Neuronal stem cell (in vitro differentiated cells): ENCODE results near the gene CCR6.

Experiments
- DNase-seq: peaks from one replicate; pipeline ENCODE4 v3.0.0-alpha.2; 2013; ENCODE audit warnings: low spot score
- H2AFZ ChIP-seq: one replicate; pipeline ENCODE4 v1.6.1; 2013; ENCODE audit warnings: mild to moderate bottlenecking, low read length, inconsistent platforms
- H2AK5ac ChIP-seq: 2 replicates; pipeline ENCODE4 v1.6.1; 2013; ENCODE audit warnings: low read depth, mild to moderate bottlenecking, inconsistent platforms, low read length, moderate library complexity, mixed read lengths
- H2BK120ac ChIP-seq: 2 replicates; pipeline ENCODE4 v1.6.1; 2013; ENCODE audit warnings: low read depth, mild to moderate bottlenecking, inconsistent platforms, low read length, moderate library complexity, mixed read lengths
- H2BK12ac ChIP-seq: one replicate; pipeline ENCODE4 v1.6.1; 2013; ENCODE audit warnings: low read length, inconsistent platforms
- H2BK15ac ChIP-seq: 2 replicates; pipeline ENCODE4 v1.6.1; 2013; ENCODE audit warnings: mild to moderate bottlenecking, low read length, inconsistent platforms, mixed read lengths
- H2BK5ac ChIP-seq: one replicate; pipeline ENCODE4 v1.6.1; 2013; ENCODE audit warnings: inconsistent platforms, mild to moderate bottlenecking, low read length, moderate library complexity
- H3K14ac ChIP-seq: one replicate; pipeline ENCODE4 v1.6.1; 2013; ENCODE audit warnings: low read length, inconsistent platforms
- H3K18ac ChIP-seq: 2 replicates; pipeline ENCODE4 v1.6.1; 2013; ENCODE audit warnings: low read length, inconsistent platforms
- H3K23ac ChIP-seq: 2 replicates; pipeline ENCODE4 v1.6.1; 2013; ENCODE audit warnings: low read depth, mild to moderate bottlenecking, mixed read lengths, low read length, inconsistent platforms; ENCODE audit not compliant: poor library complexity
- H3K27ac ChIP-seq: replicated peaks from 3 replicates; pipeline ENCODE4 v1.5.1; 2013; ENCODE audit warnings: low read length, inconsistent platforms
- H3K27me3 ChIP-seq, 3 experiments: 2 replicates each; pipeline ENCODE4 v1.6.1; 2013; ENCODE audit warnings: low read length in 3 of 3, mild to moderate bottlenecking in 2 of 3, inconsistent platforms in 1 of 3, low read depth in 1 of 3, mixed read lengths in 1 of 3, moderate library complexity in 1 of 3; ENCODE audit not compliant: control insufficient read depth in 3 of 3, insufficient read depth in 3 of 3
- H3K36me3 ChIP-seq, 2 donors: replicated peaks in 1 of 2; 2 replicates each; pipeline ENCODE4 v1.6.1; 2013; ENCODE audit warnings: low read length in 2 of 2; ENCODE audit not compliant: control insufficient read depth in 2 of 2, insufficient read depth in 2 of 2
- H3K4ac ChIP-seq: 2 replicates; pipeline ENCODE4 v1.6.1; 2013; ENCODE audit warnings: inconsistent platforms, mild to moderate bottlenecking, low read length, moderate library complexity
- H3K4me1 ChIP-seq, 2 donors: 1 replicate in 1 of 2; 2 replicates in 1 of 2; pipeline ENCODE4 v1.6.1; 2013; ENCODE audit warnings: low read length in 2 of 2, low read depth in 1 of 2; ENCODE audit not compliant: control insufficient read depth in 2 of 2, insufficient read depth in 1 of 2
- H3K4me2 ChIP-seq: one replicate; pipeline ENCODE4 v1.6.1; 2013; ENCODE audit warnings: mild to moderate bottlenecking, low read length, inconsistent platforms; ENCODE audit not compliant: insufficient read depth, poor library complexity, severe bottlenecking
- H3K4me3 ChIP-seq, 2 donors: 2 replicates each; pipeline ENCODE4 v1.5.1; 2013; ENCODE audit warnings: low read length in 2 of 2, mild to moderate bottlenecking in 2 of 2, inconsistent platforms in 1 of 2, moderate library complexity in 1 of 2
- H3K79me1 ChIP-seq: one replicate; pipeline ENCODE4 v1.6.1; 2013; ENCODE audit warnings: low read depth, mild to moderate bottlenecking, inconsistent platforms, low read length, moderate library complexity
- H3K9ac ChIP-seq: one replicate; pipeline ENCODE4 v1.6.1; 2013; ENCODE audit warnings: mild to moderate bottlenecking, low read depth, low read length, inconsistent platforms; ENCODE audit not compliant: poor library complexity
- H3K9me3 ChIP-seq, 2 donors: replicated peaks in 1 of 2; 2 replicates each; pipeline versions ENCODE3 to v1.6.1; 2013; ENCODE audit warnings: low read length in 2 of 2, mild to moderate bottlenecking in 2 of 2, inconsistent platforms in 1 of 2, low read depth in 1 of 2, mixed read lengths in 1 of 2, moderate library complexity in 1 of 2; ENCODE audit not compliant: control insufficient read depth in 2 of 2, insufficient read depth in 1 of 2
- H4K8ac ChIP-seq: one replicate; pipeline ENCODE4 v1.6.1; 2013; ENCODE audit warnings: low read depth, mild to moderate bottlenecking, inconsistent platforms, low read length, moderate library complexity
- H4K91ac ChIP-seq: one replicate; pipeline ENCODE4 v1.6.1; 2013; ENCODE audit warnings: low read length, low read depth, mild to moderate bottlenecking, inconsistent platforms; ENCODE audit not compliant: poor library complexity
- WGBS, 2 donors: extraction: QIAGEN DNeasy Blood & Tissue Kit; methylation state at CpG; one replicate each; pipeline ENCODE4 v1.1.7; 2013; ENCODE audit warnings: missing lambda C conversion rate in 2 of 2, mixed read lengths in 1 of 2; ENCODE audit not compliant: insufficient read length in 2 of 2, insufficient replicate concordance in 1 of 2; ENCODE audit errors: extremely low coverage in 2 of 2; 5-methylcytosine and 5-hydroxymethylcytosine counted together

The CCR6 gene

DNA sequence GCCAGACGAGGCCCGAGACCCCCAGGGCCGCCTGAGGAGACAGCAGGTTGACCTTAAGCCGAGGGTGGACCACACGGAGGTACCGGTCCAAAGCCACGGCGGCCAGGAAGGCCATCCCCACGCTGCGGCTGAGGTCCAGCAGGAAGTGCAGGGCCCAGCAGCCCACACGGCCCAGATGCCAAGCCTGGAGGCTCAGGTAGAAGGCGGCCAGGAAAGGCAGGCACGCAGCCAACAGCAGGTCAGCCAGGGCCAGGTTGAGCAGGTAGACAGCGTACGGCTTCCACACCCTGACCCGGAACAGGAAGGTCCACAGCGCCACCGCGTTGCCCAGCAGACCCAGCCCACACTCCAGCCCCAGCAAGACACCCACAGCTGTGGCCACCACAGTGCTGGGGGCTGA, 34.5 kb downstream of the CCR6 start:
- Histone ChIP-seq H2AK5ac (peak overlapping the region; percentile 28), H3K4me1 (peaks cover 0 to 2% of the 10 kb centered on the region in 2 donors), H3K36me3 (no peaks in the 10 kb centered on the region), H2BK5ac (no peak overlapping the region), H3K79me1 (no peaks in the 10 kb centered on the region), H2AFZ (no peak overlapping the region), H3K27me3 (peaks cover 0 to 3% (median 0%) of the 10 kb centered on the region in 3 experiments), H3K9ac (peak overlapping the region; percentile 46), H2BK120ac (peak overlapping the region; percentile 21), H2BK15ac (peak overlapping the region; percentile 42), H3K4ac (no peak overlapping the region), H3K9me3 (peaks cover 0 to 2% of the 10 kb centered on the region in 2 donors), H3K4me2 (no peak overlapping the region), H2BK12ac (peak overlapping the region; percentile 25), H4K91ac (no peak overlapping the region), H3K18ac (peak overlapping the region; percentile 69), H3K23ac (peak overlapping the region; percentile 90), H3K14ac (peak overlapping the region; percentile 50), H3K4me3 (peak overlapping the region in 1 of 2 donors; percentile 45), H4K8ac (no peak overlapping the region), H3K27ac (no peak overlapping the region)
- no CpG with 5 or more reads among the region's 19 CpGs for WGBS, 2 donors
- DNase-seq, result no peak

DNA sequence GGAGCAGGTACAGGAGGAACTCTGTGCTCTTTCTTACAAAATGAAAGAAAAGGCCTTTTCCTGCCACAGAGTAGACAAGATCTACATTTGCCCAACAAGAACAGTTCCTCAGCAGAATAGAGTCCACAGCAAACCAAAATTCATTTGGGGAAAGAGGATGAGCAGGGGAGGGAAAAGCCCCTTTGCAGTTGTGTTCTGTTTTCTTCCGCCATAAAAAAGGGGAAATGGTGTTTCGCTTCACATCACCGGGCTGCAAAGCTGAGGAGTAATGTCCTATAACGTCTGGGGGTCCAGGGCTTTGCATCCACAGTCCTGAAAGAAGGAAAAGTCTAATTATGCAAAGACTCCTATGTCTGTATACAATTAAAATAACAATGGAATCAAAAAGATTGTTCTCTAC, 35.0 kb downstream of the CCR6 start, which contains the start of gene GPR31:
TSS of gene GPR31 (minus strand) at position 118 of the 400 bp plus-strand sequence. CDS start 149 bp downstream, outside the sequence.
- no peak within 1 kb of the TSS for H2AFZ ChIP-seq
- H4K91ac ChIP-seq, result no peak within 1 kb of the TSS
- H3K9me3 ChIP-seq, result peaks cover 0 to 2% of the 10 kb centered on the region in 2 donors
- H2BK12ac ChIP-seq, result peak within 1 kb of the TSS; percentile 25
- H3K79me1 ChIP-seq, result no peaks in the 10 kb centered on the region
- H4K8ac ChIP-seq, result no peak within 1 kb of the TSS
- peak within 1 kb of the TSS; percentile 90 for H3K23ac ChIP-seq
- no peak within 1 kb of the TSS for H3K4ac ChIP-seq
- no peak within 1 kb of the TSS for H2BK5ac ChIP-seq
- no CpG with 5 or more reads among the region's 4 CpGs for WGBS, 2 donors
- peak within 1 kb of the TSS; percentile 21 for H2BK120ac ChIP-seq
- peak within 1 kb of the TSS; percentile 42 for H2BK15ac ChIP-seq
- H3K36me3 ChIP-seq, result no peaks in the 10 kb centered on the region
- peak within 1 kb of the TSS; percentile 69 for H3K18ac ChIP-seq
- peaks cover 0 to 3% (median 0%) of the 10 kb centered on the region in 3 experiments for H3K27me3 ChIP-seq
- H3K14ac ChIP-seq, result peak within 1 kb of the TSS; percentile 50
- H2AK5ac ChIP-seq, result peak within 1 kb of the TSS; percentile 28
- DNase-seq, result no peak
- no peak within 1 kb of the TSS for H3K4me2 ChIP-seq
- peaks cover 0 to 2% of the 10 kb centered on the region in 2 donors for H3K4me1 ChIP-seq
- H3K4me3 ChIP-seq, result peak within 1 kb of the TSS in 1 of 2 donors; percentile 45
- H3K9ac ChIP-seq, result peak within 1 kb of the TSS; percentile 46
- no peak within 1 kb of the TSS for H3K27ac ChIP-seq

DNA sequence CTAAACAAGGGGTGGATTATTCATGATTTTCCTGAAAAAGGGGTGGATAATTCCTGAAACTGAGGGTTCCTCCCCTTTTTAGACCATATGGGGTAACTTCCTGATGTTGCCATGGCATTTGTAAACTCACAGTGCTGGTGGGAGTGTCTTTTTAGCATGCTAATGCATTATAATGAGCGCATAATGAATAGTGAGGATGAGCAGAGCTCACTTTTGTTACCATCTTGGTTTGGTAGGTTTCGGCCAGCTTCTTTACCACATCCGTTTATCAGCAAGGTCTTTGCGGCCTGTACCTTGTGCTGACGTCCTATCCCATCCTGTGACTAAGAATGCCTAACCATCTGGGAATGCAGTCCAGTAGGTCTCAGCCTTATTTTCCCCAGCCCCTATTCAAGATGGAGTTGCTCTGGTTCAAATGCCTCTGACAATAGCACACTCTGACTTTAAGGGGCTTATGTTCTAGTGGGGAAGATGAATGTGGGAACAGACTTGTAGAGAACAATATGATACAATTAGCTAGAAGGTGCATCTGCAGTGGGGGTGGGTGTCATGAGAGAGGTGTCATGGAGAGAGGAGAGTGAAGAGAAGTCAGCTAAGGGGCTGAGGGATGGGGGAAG, 39.1 kb downstream of the CCR6 start:
- Histone ChIP-seq H3K23ac (no peak overlapping the region), H3K4me2 (no peak overlapping the region)

DNA sequence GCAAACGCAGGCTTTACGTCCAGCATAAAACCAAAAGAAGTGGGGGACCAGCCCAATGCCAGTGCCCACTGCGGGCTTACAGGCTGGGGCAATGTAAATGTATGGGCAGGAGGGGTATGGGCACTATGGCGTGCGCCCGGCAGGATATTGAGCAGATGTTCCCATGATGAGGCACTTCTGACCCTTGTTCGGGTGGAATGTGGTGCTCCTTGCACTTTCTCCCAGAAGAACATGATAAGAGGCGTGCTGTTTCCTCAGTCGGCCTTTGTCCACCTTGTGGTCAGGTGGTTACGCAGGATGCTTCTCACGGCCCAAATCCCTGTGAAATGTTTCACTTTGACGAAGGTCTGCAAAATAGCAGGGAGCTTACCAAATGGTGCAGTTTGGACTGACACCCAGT, 39.7 kb downstream of the CCR6 start:
- Histone ChIP-seq H3K9me3 (peaks cover 0 to 2% of the 10 kb centered on the region in 2 donors), H4K8ac (no peak overlapping the region), H3K14ac (no peak overlapping the region), H3K9ac (no peak overlapping the region), H3K4me3 (no peak overlapping the region), H3K4ac (no peak overlapping the region), H4K91ac (no peak overlapping the region), H3K79me1 (no peaks in the 10 kb centered on the region), H2BK12ac (no peak overlapping the region), H3K27ac (no peak overlapping the region), H3K4me1 (peaks cover 0 to 5% of the 10 kb centered on the region in 2 donors), H2AFZ (no peak overlapping the region), H2AK5ac (no peak overlapping the region), H3K4me2 (no peak overlapping the region), H3K23ac (no peak overlapping the region), H2BK120ac (no peak overlapping the region), H2BK15ac (no peak overlapping the region), H3K27me3 (peaks cover 0 to 16% (median 0%) of the 10 kb centered on the region in 3 experiments), H3K18ac (no peak overlapping the region), H2BK5ac (no peak overlapping the region), H3K36me3 (no peaks in the 10 kb centered on the region)
- no peak for DNase-seq
- no CpG with 5 or more reads among the region's 12 CpGs for WGBS, 2 donors

More for the DNA sequence above, 39.1 kb downstream of the CCR6 start:
- Histone ChIP-seq H3K9me3 (peaks cover 0 to 2% of the 10 kb centered on the region in 2 donors), H3K4me1 (peaks cover 0 to 5% of the 10 kb centered on the region in 2 donors), H3K79me1 (no peaks in the 10 kb centered on the region), H3K27ac (no peak overlapping the region), H2AK5ac (no peak overlapping the region), H3K4ac (no peak overlapping the region), H4K91ac (no peak overlapping the region), H3K27me3 (peaks cover 0 to 16% (median 0%) of the 10 kb centered on the region in 3 experiments), H3K14ac (no peak overlapping the region), H2AFZ (no peak overlapping the region), H2BK12ac (no peak overlapping the region), H2BK5ac (no peak overlapping the region), H4K8ac (no peak overlapping the region), H2BK120ac (no peak overlapping the region), H3K36me3 (no peaks in the 10 kb centered on the region), H3K9ac (no peak overlapping the region), H2BK15ac (no peak overlapping the region), H3K18ac (no peak overlapping the region), H3K4me3 (no peak overlapping the region)
- no peak for DNase-seq
- WGBS, 2 donors, result no CpG with 5 or more reads among the region's 5 CpGs
